SIG-M5 (cell line): ENCODE measurements around the gene GBX1.

Experiments used
- DNase-seq: peaks from one replicate; lab custom pipeline; 2025; lab: John Stamatoyannopoulos, UW

The GBX1 gene

DNA sequence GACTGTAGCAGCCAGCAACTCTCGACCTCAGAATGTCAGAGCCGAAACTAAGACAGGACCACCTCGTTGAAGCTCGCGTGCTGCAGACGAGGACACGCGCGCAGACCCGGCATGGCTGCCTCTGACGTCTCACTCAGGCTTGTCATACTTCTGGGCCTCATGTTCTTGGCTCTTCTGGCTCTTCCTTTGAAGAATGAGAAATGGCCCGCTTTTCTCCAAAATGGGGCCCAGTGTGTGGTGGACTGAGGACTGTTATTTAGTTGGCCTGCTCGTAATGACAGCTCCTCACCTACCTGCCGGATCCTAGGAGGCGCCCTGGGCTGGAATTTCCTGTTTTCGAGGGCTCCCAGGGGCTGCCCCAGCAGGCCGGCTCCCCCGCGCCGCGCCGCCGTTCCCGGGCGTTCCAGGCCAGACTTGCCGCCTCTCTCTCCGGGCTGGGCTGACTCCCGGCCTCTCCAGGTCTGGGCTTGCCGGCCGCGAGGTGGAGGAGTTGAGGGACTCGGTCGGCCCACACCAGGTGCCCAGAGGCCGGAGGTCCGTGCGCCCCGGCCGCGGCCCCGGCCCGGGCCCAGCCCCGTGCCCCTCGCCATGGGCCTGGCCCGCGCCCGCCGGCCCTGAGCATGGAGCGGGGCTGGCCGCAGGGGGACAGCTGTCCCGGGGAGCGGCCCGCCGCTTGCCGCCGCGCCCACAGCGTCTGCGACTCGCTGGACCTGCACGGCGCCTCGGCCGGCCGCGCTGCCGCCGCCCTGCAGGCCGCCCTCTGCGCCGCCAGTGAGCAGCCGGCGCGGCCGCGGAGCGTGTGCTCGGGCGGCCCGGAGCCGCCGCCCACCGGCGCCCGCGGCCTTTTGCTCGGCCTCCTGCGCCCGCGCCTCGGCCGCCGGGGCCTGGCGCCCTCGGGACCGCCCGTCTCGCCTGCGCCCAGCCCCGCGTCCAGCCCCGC lies 53.1 kb downstream of the GBX1 start:
- DNase-seq: no peak

DNA sequence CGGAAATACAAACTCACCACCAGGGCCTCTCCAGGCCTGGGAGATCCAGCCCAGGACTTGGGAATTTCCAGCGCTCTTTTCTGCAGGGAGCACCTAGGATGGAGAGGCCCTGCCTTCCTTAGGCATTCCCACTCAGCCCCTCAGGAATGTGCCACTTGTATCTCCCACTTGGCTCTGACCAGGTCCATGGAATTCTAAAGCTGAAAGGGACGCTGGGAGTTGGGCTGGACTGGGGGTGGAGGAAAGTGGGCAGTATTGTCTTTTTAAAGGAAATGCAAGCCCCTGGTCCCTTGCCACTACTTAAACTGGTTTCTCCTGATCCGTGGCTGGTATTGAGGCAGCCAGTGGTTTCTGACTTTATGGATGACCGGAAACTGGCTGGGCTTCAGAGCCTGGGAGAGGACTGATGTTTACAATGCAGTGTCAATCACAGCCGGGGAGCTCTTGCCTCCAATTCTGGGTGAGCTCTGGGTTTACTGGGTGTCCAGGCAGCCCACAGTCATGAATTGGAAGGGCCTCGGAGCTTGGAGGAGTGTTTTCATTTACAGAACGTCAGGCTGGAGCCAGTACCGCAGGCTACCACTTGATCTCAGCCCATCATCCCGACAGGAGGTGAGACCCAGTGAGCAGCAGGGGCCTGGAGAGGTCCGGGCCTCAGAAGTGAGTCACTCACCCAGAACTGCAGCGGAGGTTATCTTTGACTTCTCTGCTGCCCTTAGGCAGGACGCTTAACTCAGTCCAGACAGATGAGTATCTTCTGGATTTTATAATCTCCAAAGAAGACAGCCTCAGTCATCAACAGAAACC lies 53.9 kb downstream of the GBX1 start:
- DNase-seq: no peak

GRCh38 chr7:151110941-151111645 lies 56.4 kb downstream of the GBX1 start:
- no peak for DNase-seq

- no peak for DNase-seq
Measured at GRCh38 chr7:151110236-151110940, 57.1 kb downstream of the GBX1 start.

GRCh38 chr7:151109094-151110048 lies 58.1 kb downstream of the GBX1 start:
- DNase-seq: no peak

DNA sequence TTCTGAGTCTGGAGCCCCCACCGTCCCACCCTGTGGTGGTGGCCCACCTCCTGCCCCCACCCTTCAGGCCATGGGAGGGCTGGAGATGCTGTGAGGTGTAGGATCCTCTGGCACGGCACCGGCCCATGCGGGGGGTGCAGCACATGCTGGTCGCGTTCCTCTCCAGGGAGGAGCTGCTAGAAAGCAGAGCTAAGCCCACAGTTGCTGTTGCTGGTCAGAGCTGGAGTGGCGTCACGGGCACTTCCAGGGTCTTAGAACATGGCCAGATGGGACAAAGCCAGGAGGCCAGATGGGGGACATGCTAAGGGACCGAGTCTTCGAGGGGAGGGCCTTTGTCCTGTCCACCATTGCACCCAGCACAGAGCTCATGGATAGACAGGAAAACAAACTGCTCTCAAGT lies 59.6 kb downstream of the GBX1 start:
- no peak for DNase-seq

DNA sequence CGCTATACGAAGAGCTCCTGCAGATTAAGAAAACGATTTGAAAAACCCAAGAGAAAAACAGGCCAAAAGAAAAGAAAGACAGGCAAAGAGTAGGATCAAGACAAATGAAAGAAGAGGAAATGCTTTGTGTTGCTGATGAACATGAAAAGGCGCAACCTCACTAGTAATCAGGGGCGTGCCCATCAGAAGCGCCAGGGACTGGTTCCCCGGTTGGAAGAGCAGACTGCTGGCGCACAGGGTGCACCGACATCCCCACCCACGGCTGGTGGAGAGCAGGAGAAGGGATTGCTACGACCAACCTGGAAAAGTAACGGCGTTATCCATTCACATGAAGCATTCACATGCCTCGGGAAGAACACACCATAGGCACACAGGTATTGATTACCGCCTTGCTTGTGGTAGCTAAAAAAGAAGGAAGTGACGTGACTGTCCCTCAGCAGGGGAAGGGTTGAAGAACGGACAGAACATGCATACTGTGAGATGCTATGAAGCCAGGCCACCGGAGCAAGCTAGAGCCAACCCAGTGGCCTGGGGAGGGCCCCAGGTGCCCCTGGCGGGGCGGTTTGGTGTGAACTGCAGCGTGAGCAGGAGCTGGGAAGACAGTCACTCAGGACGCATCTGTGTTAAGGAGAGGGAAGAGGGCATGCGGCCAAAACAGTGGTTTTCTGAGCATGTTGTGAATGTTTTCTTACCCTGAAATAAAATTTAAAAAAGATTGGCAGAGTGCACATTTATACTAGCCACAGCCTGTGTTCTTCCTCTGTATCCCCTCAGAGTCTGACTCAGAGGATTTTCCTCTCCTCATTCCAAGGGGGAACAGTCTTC lies 62.9 kb downstream of the GBX1 start:
- no peak for DNase-seq

DNA sequence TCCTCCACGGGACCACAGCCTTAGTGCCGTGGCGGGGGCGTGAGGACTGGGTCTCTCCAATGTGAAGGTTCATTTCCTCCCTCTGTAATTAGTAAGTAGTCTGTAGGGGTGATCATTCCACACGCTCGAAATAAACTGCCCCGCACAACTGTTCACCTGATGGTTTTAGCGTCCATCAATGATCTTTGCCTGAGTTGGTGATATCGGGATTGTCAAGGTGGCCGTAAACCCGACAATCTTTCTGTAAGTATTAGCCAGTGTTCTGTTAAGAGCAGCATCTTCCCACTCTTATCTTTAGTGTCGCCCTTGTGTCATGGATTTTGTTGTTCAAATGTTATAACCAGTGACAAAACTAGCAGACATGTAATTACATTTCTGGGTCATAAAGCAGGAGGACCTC lies 63.5 kb downstream of the GBX1 start:
- DNase-seq: no peak

- no peak for DNase-seq
Measured at GRCh38 chr7:151102991-151103390, 64.5 kb downstream of the GBX1 start.

DNA sequence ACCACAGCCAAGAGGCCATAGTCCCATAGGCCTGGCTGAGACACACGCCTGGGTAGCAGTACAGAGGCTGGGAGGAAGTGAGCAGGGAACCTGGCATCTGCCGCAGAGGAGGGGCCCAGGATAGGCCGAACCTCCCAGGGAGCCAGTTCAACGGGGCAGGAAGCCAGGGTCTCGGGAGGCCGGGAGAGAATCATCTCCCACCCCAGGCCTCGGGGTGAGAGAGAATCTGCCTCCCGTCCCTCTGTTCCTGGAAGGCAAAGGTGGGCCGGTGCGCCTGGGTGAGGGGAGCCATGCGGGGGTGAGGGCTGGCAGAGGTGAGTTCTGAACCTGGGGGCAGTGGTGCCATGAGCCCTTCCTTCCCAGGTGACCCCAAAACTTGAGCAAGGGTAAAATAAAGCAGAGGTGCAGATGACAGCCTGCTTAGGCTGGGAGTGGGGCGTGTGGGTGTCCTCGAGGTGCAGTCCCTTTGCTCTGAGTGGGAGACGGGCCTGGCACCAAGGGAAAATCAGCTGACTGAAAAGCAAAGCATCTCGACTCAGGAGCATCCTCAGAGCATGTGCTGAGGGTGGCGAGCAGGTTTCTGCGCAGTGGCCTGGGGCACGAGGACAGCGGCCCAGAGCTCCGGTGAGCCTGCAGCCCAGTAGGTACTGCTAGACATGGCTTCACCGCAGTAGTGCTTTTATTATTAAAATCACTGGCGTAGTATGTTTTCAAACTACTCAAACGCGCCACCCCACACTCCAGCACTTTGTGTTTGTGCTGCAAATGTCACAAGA lies 65.7 kb downstream of the GBX1 start:
- DNase-seq: no peak

DNA sequence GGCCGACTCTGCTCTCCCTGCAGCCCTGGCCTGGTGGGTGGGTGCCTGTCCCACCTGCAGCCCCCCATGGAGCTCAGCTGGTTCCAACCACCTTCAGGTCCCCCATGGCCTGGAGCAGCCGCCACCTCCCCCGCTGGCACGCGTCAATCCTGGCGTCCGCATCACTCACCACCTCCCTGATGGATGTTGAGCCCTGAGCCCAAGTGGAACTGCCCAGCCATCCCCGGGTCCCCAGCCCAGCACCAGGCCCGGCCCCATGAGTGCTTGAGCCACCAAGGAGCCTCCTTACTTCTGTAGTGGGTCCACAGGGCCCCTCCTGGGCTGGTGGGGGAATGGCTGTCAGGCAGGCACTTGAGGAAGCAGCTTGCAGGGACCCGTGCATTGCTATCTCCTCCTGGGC lies 66.6 kb downstream of the GBX1 start:
- DNase-seq: no peak

GRCh38 chr7:151099486-151100211 lies 67.8 kb downstream of the GBX1 start:
- no peak for DNase-seq
